PC-9 (cell line): ENCODE results near the gene ST6GALNAC3. TPM values are rescaled to one million over a fixed set of nuclear protein-coding genes. Genes with fewer than 3 reads are reported as not detected.

Source experiments
- BruUV-seq: library from RNA; stranded (reverse); fragments of 400-500 nt; replicated peaks from 2 replicates; lab custom pipeline; 2021; lab: Mats Ljungman, UMichigan
- CTCF ChIA-PET: fragments of 300-600 bp; sonication (Branson Sonifier 250); formaldehyde crosslinking; loops from one replicate; lab custom pipeline; 2022; ENCODE audit warnings: antibody characterized with exemption; lab: Charles Lee
- POLR2A ChIA-PET: fragments of 300-600 bp; sonication (Branson Sonifier 250); formaldehyde crosslinking; loops from one replicate; lab custom pipeline; 2022; ENCODE audit warnings: antibody characterized with exemption; ENCODE audit not compliant: unreplicated experiment; lab: Charles Lee
- DNase-seq, 2 experiments: peaks; one replicate each; pipeline versions ENCODE4 v3.0.0 to v3.0.0-alpha.2; 2015 to 2022; ENCODE audit warnings: mixed read lengths in 1 of 2
- H2AFZ ChIP-seq: fragments of 200-600 bp; sonication (generic); 2 replicates; pipeline ENCODE4 v1.8.1; 2017; ENCODE audit warnings: antibody characterized with exemption
- H3F3A ChIP-seq: fragments of 200-600 bp; sonication (generic); 2 replicates; pipeline ENCODE4 v1.8.1; 2017; ENCODE audit warnings: antibody characterized with exemption, mild to moderate bottlenecking, low read depth; ENCODE audit not compliant: insufficient read depth
- H3K27ac ChIP-seq: fragments of 200-600 bp; sonication (generic); 2 replicates; pipeline ENCODE4 v1.6.1; 2016; ENCODE audit warnings: mixed run types
- H3K27me3 ChIP-seq: fragments of 200-600 bp; sonication (generic); 2 replicates; pipeline ENCODE4 v1.6.1; 2016; ENCODE audit warnings: low read depth, mixed run types; ENCODE audit not compliant: insufficient read depth
- H3K36me3 ChIP-seq: fragments of 200-600 bp; sonication (generic); 2 replicates; pipeline ENCODE4 v1.6.1; 2016; ENCODE audit warnings: low read depth, mixed run types
- H3K4me1 ChIP-seq: fragments of 200-600 bp; sonication (generic); replicated peaks from 2 replicates; pipeline ENCODE4 v1.6.1; 2016; ENCODE audit warnings: mixed run types; ENCODE audit not compliant: insufficient read depth
- H3K4me2 ChIP-seq: fragments of 200-600 bp; sonication (generic); 2 replicates; pipeline ENCODE4 v1.6.1; 2017; ENCODE audit warnings: mixed run types
- H3K4me3 ChIP-seq: fragments of 200-600 bp; sonication (generic); 2 replicates; pipeline ENCODE4 v1.6.1; 2016; ENCODE audit warnings: mixed run types
- H3K79me2 ChIP-seq: fragments of 200-600 bp; sonication (generic); 2 replicates; pipeline ENCODE4 v1.6.1; 2017; ENCODE audit warnings: low read depth, mixed run types
- H3K9me2 ChIP-seq: fragments of 200-600 bp; sonication (generic); 2 replicates; pipeline ENCODE4 v1.8.1; 2017; ENCODE audit warnings: mild to moderate bottlenecking; ENCODE audit not compliant: insufficient read depth
- H3K9me3 ChIP-seq: fragments of 200-600 bp; sonication (generic); 2 replicates; pipeline ENCODE4 v1.8.1; 2016; ENCODE audit warnings: low read depth; ENCODE audit not compliant: insufficient read depth
- H4K20me1 ChIP-seq: fragments of 200-600 bp; sonication (generic); 2 replicates; pipeline ENCODE4 v1.8.1; 2017; ENCODE audit not compliant: insufficient read depth
- CTCF ChIP-seq: fragments of 200-600 bp; sonication (generic); conservative IDR thresholded peaks from 2 replicates; pipeline ENCODE4 v1.6.1; 2017; ENCODE audit warnings: mixed run types, antibody characterized with exemption, mild to moderate bottlenecking, moderate library complexity
- EZH2 ChIP-seq: fragments of 200-600 bp; sonication (generic); IDR thresholded peaks from 2 replicates; pipeline ENCODE4 v1.8.0; 2017; ENCODE audit warnings: antibody characterized with exemption, low read depth
- intact Hi-C: fragments of 100-400 bp; cut with micrococcal nuclease; formaldehyde crosslinking; loops from one replicate; pipeline ENCODE4 v1.10.0; 2022; ENCODE audit not compliant: unreplicated experiment
- total RNA-seq: library from RNA; stranded (reverse); gene quantifications from 2 replicates; pipeline ENCODE4 v1.2.3, GENCODE V29; 2021

ST6GALNAC3 gene
- total RNA-seq, 1 experiment from 2014 or later = 0.04 TPM

- H3F3A ChIP-seq = no peaks in the 10 kb centered on the region
- H3K27ac ChIP-seq = no peak overlapping the region
- no peaks in the 10 kb centered on the region for H3K36me3 ChIP-seq
- no peak for TF ChIP-seq CTCF
- no peak for TF ChIP-seq EZH2
- no peak overlapping the region for H2AFZ ChIP-seq
- intact Hi-C loops = no loop called here
- H3K9me3 ChIP-seq = no peaks in the 10 kb centered on the region
- no peak overlapping the region for H3K4me3 ChIP-seq
- ChIA-PET POLR2A (no interaction called here), CTCF (no interaction called here)
- no peaks in the 10 kb centered on the region for H3K79me2 ChIP-seq
- H3K4me1 ChIP-seq = no peaks in the 10 kb centered on the region
- no peak overlapping the region for H3K4me2 ChIP-seq
- H3K9me2 ChIP-seq = no peaks in the 10 kb centered on the region
- no TSS peak for BruUV-seq
- no peak for DNase-seq
- H4K20me1 ChIP-seq = no peaks in the 10 kb centered on the region
- H3K27me3 ChIP-seq = no peaks in the 10 kb centered on the region
Measured at GRCh38 chr1:76103034-76103433, 28.5 kb downstream of the ST6GALNAC3 start.

GRCh38 chr1:76105372-76105771 lies 30.8 kb downstream of the ST6GALNAC3 start:
- no peaks in the 10 kb centered on the region for H4K20me1 ChIP-seq
- H3K79me2 ChIP-seq = no peaks in the 10 kb centered on the region
- H3K9me3 ChIP-seq = no peaks in the 10 kb centered on the region
- CTCF ChIA-PET = no interaction called here
- TF ChIP-seq CTCF (no peak), EZH2 (no peak)
- no peak overlapping the region for H3K27ac ChIP-seq
- POLR2A ChIA-PET = no interaction called here
- no peaks in the 10 kb centered on the region for H3K4me1 ChIP-seq
- no peak overlapping the region for H3K4me3 ChIP-seq
- H2AFZ ChIP-seq = no peak overlapping the region
- BruUV-seq = no TSS peak
- intact Hi-C loops = no loop called here
- H3F3A ChIP-seq = no peaks in the 10 kb centered on the region
- no peaks in the 10 kb centered on the region for H3K9me2 ChIP-seq
- H3K36me3 ChIP-seq = no peaks in the 10 kb centered on the region
- H3K4me2 ChIP-seq = no peak overlapping the region
- H3K27me3 ChIP-seq = no peaks in the 10 kb centered on the region
- DNase-seq = no peak

GRCh38 chr1:76106251-76106650 lies 31.7 kb downstream of the ST6GALNAC3 start:
- Histone ChIP-seq H4K20me1 (no peaks in the 10 kb centered on the region), H2AFZ (no peak overlapping the region), H3K27ac (no peak overlapping the region), H3K9me3 (no peaks in the 10 kb centered on the region), H3K4me3 (no peak overlapping the region), H3K36me3 (no peaks in the 10 kb centered on the region), H3K4me2 (no peak overlapping the region), H3K79me2 (no peaks in the 10 kb centered on the region), H3K4me1 (no peaks in the 10 kb centered on the region), H3K27me3 (no peaks in the 10 kb centered on the region), H3K9me2 (no peaks in the 10 kb centered on the region), H3F3A (no peaks in the 10 kb centered on the region)
- no peak for DNase-seq
- ChIA-PET CTCF (no interaction called here), POLR2A (no interaction called here)
- intact Hi-C loops = no loop called here
- no TSS peak for BruUV-seq
- TF ChIP-seq CTCF = no peak
- no peak for TF ChIP-seq EZH2
